ENCODE data around the gene P2RX7.
A peak's percentile ranks its signal among the peaks of the same experiment; 100 is the strongest.

The P2RX7 gene

GRCh38 chr12:121107681-121108080, 25.0 kb upstream of the P2RX7 start:
- in situ Hi-C loops (cut with MboI; ENCODE audit: low pct_unique_long_range_greater_than_20kb, low sequenced_read_pairs), result no loop called here
- DNase-seq, result no peak

GRCh38 chr12:121108492-121108891, 24.2 kb upstream of the P2RX7 start:
- in situ Hi-C loops (cut with MboI; ENCODE audit: low pct_unique_long_range_greater_than_20kb, low sequenced_read_pairs), result no loop called here

GRCh38 chr12:121110211-121110940, 22.3 kb upstream of the P2RX7 start:
- peak; percentile 67 for DNase-seq
- in situ Hi-C loops (cut with MboI; ENCODE audit: low pct_unique_long_range_greater_than_20kb, low sequenced_read_pairs), result no loop called here

More at GRCh38 chr12:121108492-121108891, 24.2 kb upstream of the P2RX7 start:
- no peak for DNase-seq

GRCh38 chr12:121111684-121112083, 21.0 kb upstream of the P2RX7 start:
- DNase-seq, result no peak
- in situ Hi-C loops (cut with MboI; ENCODE audit: low pct_unique_long_range_greater_than_20kb, low sequenced_read_pairs), result no loop called here

- in situ Hi-C loops (cut with MboI; ENCODE audit: low pct_unique_long_range_greater_than_20kb, low sequenced_read_pairs), result no loop called here
These were observed 20.2 kb upstream of the P2RX7 start for GRCh38 chr12:121112496-121112895.

GRCh38 chr12:121113057-121113456, 19.6 kb upstream of the P2RX7 start:
- no peak for DNase-seq
- in situ Hi-C loops (cut with MboI; ENCODE audit: low pct_unique_long_range_greater_than_20kb, low sequenced_read_pairs), result no loop called here

More at GRCh38 chr12:121112496-121112895, 20.2 kb upstream of the P2RX7 start:
- no peak for DNase-seq

- peak; percentile 36 for DNase-seq
- in situ Hi-C loops (cut with MboI; ENCODE audit: low pct_unique_long_range_greater_than_20kb, low sequenced_read_pairs), result no loop called here
These were observed 18.5 kb upstream of the P2RX7 start for GRCh38 chr12:121114019-121114639.

- in situ Hi-C loops (cut with MboI; ENCODE audit: low pct_unique_long_range_greater_than_20kb, low sequenced_read_pairs), result no loop called here
These were observed 17.9 kb upstream of the P2RX7 start for GRCh38 chr12:121114806-121115205.

GRCh38 chr12:121115530-121115929, 17.1 kb upstream of the P2RX7 start:
- in situ Hi-C loops (cut with MboI; ENCODE audit: low pct_unique_long_range_greater_than_20kb, low sequenced_read_pairs), result no loop called here
- no peak for DNase-seq

More at GRCh38 chr12:121114806-121115205, 17.9 kb upstream of the P2RX7 start:
- no peak for DNase-seq

- DNase-seq, result no peak
- in situ Hi-C loops (cut with MboI; ENCODE audit: low pct_unique_long_range_greater_than_20kb, low sequenced_read_pairs), result no loop called here
These were observed 16.1 kb upstream of the P2RX7 start for GRCh38 chr12:121116318-121117225.

- DNase-seq, result no peak
- in situ Hi-C loops (cut with MboI; ENCODE audit: low pct_unique_long_range_greater_than_20kb, low sequenced_read_pairs), result no loop called here
These were observed 15.4 kb upstream of the P2RX7 start for GRCh38 chr12:121117226-121117777.

- in situ Hi-C loops (cut with MboI; ENCODE audit: low pct_unique_long_range_greater_than_20kb, low sequenced_read_pairs), result no loop called here
- no peak for DNase-seq
These were observed 12.4 kb upstream of the P2RX7 start for GRCh38 chr12:121120323-121120722.

- no peak for DNase-seq
- in situ Hi-C loops (cut with MboI; ENCODE audit: low pct_unique_long_range_greater_than_20kb, low sequenced_read_pairs), result no loop called here
These were observed 11.5 kb upstream of the P2RX7 start for GRCh38 chr12:121120989-121121755.

GRCh38 chr12:121121805-121122204, 10.9 kb upstream of the P2RX7 start:
- in situ Hi-C loops (cut with MboI; ENCODE audit: low pct_unique_long_range_greater_than_20kb, low sequenced_read_pairs), result no loop called here
- no peak for DNase-seq

- in situ Hi-C loops (cut with MboI; ENCODE audit: low pct_unique_long_range_greater_than_20kb, low sequenced_read_pairs), result no loop called here
- no peak for DNase-seq
These were observed 9.2 kb upstream of the P2RX7 start for GRCh38 chr12:121123488-121123887.

GRCh38 chr12:121124402-121125109, 8.1 kb upstream of the P2RX7 start:
- DNase-seq, result no peak
- in situ Hi-C loops (cut with MboI; ENCODE audit: low pct_unique_long_range_greater_than_20kb, low sequenced_read_pairs), result no loop called here

- no peak for DNase-seq
These were observed 5.2 kb upstream of the P2RX7 start for GRCh38 chr12:121127501-121127900.

More at GRCh38 chr12:121127501-121127900, 5.2 kb upstream of the P2RX7 start:
- in situ Hi-C loops (cut with MboI; ENCODE audit: low pct_unique_long_range_greater_than_20kb, low sequenced_read_pairs), result no loop called here
